22Rv1 (cell line): Measurements from ENCODE around the gene TOLLIP.
"Not testable (repeated sequence)": the region's sequence is repeated elsewhere in the genome, so short reads cannot be mapped to it uniquely, and the experiment has no call there.

ENCODE experiments used
- H3K27ac ChIP-seq: fragments of 450-650 bp; 2 replicates; pipeline ENCODE4 v1.5.1; 2017
- ZFX ChIP-seq: fragments of 450-650 bp; IDR thresholded peaks from 2 replicates; pipeline ENCODE4 v1.6.1; 2017; ENCODE audit warnings: antibody characterized with exemption, borderline replicate concordance
- TF ChIP-seq, protein P1 (sequence below): fragments of 450-650 bp; IDR thresholded peaks from 2 replicates; pipeline ENCODE4 v1.5.1; 2017; ENCODE audit warnings: mild to moderate bottlenecking

TOLLIP gene

DNA sequence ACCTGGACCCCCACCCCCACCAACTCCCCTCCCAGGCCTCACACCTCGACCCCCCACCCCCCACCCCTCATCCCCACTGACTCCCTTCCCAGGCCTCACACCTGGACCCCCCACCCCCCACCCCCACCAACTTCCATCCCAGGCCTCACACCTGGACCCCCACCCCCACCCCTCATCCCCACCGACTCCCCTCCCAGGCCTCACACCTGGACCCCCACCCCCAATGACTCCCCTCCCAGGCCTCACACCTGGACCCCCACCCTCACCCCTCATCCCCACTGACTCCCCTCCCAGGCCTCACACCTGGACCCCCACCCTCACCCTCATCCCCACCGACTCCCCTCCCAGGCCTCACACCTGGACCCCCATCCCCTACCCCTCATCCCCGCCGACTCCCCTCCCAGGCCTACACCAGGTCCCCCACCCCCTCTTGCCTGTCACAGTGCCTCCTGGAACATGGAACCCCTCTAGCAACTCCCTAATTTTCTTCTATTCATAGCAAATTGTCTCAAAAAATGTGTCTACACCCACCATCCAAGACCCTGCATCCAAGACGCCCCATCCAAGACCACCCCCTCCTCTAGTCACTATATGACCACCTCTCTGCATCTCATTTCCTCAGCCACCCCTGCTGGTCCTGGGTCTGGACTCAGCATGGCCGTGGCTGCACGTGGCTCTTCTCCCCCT lies 43.4 kb upstream of the TOLLIP start:
- TF ChIP-seq, protein P1, sequence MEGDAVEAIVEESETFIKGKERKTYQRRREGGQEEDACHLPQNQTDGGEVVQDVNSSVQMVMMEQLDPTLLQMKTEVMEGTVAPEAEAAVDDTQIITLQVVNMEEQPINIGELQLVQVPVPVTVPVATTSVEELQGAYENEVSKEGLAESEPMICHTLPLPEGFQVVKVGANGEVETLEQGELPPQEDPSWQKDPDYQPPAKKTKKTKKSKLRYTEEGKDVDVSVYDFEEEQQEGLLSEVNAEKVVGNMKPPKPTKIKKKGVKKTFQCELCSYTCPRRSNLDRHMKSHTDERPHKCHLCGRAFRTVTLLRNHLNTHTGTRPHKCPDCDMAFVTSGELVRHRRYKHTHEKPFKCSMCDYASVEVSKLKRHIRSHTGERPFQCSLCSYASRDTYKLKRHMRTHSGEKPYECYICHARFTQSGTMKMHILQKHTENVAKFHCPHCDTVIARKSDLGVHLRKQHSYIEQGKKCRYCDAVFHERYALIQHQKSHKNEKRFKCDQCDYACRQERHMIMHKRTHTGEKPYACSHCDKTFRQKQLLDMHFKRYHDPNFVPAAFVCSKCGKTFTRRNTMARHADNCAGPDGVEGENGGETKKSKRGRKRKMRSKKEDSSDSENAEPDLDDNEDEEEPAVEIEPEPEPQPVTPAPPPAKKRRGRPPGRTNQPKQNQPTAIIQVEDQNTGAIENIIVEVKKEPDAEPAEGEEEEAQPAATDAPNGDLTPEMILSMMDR = no peak
- no peak for TF ChIP-seq ZFX
- H3K27ac ChIP-seq = no peak overlapping the region

DNA sequence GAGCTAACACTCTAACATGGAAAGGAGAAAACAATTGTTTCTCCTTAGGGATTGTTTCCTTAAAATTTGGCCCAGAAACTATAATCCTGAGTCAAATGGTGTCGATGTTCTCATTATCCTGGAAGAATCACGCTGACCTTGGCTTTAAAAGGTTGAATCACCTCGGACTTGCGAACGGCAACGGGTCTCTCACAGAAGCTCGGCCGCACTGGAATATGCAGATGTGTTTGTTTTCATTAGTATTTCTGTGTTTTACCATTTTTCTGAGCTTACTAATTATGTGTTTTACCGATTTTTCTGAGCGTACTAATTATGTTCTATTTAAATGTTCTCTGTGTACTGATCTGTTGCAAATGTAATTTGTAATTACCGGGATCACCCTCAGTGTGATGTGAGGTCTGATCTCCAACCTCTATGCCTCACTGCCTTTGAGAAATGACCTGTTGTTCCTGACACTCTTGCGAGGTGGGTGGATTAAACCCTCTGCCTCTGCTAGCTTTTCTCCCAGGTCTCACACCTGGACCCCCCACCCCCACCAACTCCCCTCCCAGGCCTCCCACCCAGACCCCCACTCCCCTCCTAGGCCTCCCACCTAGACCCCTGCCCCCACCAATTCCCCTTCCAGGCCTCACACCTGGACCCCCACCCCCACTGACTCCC lies 42.0 kb upstream of the TOLLIP start:
- TF ChIP-seq ZFX = no peak
- TF ChIP-seq, protein P1 = no peak
- no peak overlapping the region for H3K27ac ChIP-seq

DNA sequence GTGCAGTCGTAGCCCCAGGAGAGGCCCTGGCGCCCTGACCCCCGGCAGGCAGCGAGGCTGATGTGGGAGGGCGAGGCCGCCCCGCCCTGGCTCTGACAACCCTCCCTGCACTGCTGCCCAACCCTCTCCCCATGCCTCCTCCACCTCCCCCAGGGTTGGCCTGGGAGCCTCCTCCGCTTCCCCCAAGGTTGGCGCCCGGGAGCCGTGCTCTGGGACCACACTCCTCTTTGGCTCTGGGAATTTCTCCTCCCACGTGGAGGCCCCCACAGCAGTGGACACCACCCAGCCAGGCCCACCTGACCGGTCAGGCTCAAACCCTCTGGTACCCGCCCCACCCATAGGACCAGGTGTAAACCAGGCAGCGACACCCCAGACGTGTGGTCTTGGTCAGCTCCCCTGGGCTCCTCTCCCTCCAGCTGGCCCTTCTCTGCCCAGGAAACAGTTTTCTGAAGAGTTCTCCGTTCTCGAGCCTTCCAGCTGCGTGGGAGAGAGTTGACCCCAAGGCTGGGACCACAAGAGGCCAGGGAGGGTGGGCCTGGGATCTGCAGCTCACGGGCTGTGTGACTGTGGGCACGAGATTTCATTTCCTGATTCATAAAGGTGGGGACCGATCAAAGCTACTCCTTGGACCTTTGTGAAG lies 40.8 kb upstream of the TOLLIP start:
- H3K27ac ChIP-seq = no peak overlapping the region
- TF ChIP-seq, protein P1 = no peak
- no peak for TF ChIP-seq ZFX

DNA sequence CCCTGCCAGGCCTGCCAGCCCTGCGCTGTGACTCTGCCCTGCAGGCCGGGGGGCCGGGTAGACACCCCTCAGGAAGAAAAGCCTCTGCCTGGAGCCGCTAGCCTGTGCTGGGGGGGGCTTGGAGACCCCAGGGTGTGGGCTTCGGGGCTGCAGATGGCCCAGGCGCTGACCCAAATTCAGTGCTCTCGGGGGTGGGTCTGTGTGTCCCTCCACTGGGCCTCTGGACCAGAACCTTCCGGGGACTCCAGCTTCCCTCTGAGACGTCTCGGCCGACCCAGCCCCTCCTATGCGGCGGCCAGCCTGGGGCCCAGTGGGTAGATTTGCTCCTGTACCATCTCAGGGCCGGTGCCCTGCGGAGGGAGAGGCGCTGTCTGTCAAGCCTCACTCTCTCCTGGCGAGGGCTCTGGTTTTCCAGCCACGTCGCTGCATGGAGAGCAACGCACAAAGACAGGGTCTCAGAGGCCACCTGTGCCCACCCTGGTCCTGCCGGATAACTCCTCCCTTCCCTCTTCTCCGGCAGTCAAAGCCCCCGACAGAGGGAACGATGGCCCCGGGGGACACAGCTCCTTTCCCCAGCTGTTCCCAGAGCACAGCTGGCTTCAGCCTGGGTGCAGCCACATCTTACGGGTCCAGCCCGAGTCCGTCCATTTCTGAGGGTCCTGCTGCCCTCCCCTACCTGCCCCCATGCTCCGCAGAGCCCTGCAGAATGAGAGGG lies 40.1 kb upstream of the TOLLIP start:
- no peak overlapping the region for H3K27ac ChIP-seq
- TF ChIP-seq, protein P1 = no peak
- no peak for TF ChIP-seq ZFX

DNA sequence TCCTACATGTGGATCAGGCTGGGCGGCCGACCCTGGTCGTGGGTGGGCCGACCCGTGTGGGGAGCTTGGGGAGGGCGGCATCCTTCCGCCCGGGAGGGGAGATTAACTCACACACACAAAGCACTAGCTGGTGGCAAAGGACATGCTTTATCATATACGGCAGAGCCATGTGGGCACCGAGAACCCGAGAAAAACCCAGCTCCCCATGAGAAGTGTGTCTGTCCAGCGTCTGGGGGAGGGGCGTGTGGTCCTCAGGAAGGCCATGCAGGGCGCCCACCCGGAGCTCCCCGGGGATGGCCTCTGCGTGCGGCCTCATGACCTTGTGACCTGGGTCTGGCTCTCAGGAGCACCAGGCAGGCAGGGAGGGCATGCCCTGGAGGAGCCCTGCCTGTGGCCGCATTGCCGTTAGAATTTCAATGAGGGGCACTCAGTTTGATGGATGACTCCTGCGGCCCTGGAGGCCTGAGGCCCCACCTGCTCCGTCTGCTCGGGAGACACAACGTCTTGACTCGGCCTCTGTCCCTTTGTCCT lies 39.4 kb upstream of the TOLLIP start:
- TF ChIP-seq, protein P1 = no peak
- no peak for TF ChIP-seq ZFX
- H3K27ac ChIP-seq = no peak overlapping the region

DNA sequence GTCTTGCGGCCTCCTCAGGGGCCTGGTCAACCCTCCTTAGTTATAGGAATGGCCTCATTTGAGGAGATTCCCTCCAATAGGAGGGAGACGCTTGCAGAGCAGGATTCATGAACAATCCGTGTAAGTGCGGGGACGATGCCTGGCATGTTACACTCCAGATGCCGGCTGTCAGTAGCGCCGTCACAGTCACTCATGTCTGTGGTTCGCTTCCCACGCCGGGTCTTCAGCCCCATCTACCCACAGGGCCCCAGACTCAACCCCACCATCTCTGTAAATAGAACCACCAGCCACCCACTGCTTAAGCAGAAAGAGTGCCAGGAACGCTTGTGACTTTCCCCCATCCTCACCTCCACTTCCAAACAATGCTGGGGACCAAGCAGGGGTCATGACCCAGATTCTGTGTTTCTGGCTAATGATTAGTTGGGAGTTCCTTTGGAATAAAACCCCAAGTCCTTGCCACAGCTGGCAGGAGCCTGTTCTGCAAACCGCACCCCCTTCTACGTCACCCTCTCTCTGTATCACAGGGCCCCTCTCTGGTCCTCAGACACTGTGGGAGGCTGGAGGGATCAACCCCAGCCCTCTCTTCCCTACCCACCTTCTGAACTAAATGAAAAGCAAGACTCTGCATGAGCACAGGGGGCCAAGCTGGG lies 38.8 kb upstream of the TOLLIP start:
- TF ChIP-seq, protein P1 = no peak
- TF ChIP-seq ZFX = no peak
- H3K27ac ChIP-seq = no peak overlapping the region

DNA sequence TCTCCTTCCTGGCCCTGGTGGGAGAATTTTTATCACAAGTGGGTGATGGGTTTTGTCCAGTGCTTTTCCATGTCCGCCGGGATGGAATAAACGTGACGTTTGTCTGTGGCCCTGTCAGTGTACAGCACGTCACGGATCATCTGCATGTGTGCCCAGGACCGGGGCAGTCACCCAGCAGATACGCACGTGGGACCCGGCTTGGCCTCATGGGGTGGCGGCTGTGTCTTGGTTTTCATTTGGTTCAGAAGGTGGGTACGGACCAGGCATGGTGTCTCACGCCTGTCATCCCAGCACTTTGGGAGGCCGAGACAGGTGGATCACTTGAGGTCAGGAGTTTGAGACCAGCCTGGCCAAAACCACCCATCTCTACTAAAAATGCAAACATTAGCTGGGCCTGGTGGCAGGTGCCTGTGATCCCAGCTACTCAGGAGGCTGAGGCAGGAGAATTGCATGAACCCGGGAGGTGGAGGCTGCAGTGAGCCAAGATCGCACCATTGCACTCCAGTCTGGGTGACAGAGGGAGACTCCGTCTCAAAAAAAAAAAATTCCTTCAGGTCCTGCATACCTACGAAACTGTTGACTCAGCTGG lies 38.1 kb upstream of the TOLLIP start:
- not testable (repeated sequence) for H3K27ac ChIP-seq
